Loucy (cell line): ENCODE measurements around the gene AMFR.

Experiments used
- EZH2phosphoT487 ChIP-seq: fragments of 200-600 bp; IDR thresholded peaks from 2 replicates; pipeline ENCODE4 v1.6.1; 2018; ENCODE audit warnings: antibody characterized with exemption, mild to moderate bottlenecking, moderate library complexity, borderline replicate concordance
- TF ChIP-seq, protein P1 (sequence below): fragments of 200-600 bp; sonication (generic); conservative IDR thresholded peaks from 2 replicates; pipeline ENCODE4 v1.5.1; 2014; ENCODE audit warnings: mild to moderate bottlenecking, antibody characterized with exemption, low read length

DNA sequence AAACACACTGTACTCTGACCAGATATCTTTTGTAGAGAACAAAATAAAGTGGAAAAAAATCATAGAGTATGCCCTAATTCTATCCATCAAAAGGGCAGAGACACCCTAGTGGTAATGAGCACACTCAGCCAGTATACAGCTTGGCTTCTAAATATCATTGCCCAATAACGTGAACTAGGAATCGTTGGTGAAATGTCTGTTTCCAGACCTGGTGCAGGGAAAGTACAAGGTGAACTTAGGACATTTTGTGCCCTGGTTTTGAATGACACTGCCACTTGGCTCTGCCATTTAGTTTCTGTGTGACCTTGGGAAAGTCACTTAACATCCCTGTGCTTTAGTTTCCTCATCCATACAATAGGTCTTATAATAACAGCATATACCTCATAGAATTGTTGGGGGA lies 13.7 kb downstream of the AMFR start:
- TF ChIP-seq, protein P1, sequence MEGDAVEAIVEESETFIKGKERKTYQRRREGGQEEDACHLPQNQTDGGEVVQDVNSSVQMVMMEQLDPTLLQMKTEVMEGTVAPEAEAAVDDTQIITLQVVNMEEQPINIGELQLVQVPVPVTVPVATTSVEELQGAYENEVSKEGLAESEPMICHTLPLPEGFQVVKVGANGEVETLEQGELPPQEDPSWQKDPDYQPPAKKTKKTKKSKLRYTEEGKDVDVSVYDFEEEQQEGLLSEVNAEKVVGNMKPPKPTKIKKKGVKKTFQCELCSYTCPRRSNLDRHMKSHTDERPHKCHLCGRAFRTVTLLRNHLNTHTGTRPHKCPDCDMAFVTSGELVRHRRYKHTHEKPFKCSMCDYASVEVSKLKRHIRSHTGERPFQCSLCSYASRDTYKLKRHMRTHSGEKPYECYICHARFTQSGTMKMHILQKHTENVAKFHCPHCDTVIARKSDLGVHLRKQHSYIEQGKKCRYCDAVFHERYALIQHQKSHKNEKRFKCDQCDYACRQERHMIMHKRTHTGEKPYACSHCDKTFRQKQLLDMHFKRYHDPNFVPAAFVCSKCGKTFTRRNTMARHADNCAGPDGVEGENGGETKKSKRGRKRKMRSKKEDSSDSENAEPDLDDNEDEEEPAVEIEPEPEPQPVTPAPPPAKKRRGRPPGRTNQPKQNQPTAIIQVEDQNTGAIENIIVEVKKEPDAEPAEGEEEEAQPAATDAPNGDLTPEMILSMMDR = no peak; the same call in 1 of the 2 replicates
- TF ChIP-seq EZH2phosphoT487 = no peak
